HG02840 (cell line): ENCODE results near the gene GPHN.

Experiments
- ATAC-seq: cut with Tn5 transposase; IDR thresholded peaks from one replicate; pipeline ENCODE4 v1.9.1; 2021; ENCODE audit warnings: mild to moderate bottlenecking, moderate library complexity, moderate number of reproducible peaks; ENCODE audit not compliant: unreplicated experiment, low FRiP score

GPHN gene

DNA sequence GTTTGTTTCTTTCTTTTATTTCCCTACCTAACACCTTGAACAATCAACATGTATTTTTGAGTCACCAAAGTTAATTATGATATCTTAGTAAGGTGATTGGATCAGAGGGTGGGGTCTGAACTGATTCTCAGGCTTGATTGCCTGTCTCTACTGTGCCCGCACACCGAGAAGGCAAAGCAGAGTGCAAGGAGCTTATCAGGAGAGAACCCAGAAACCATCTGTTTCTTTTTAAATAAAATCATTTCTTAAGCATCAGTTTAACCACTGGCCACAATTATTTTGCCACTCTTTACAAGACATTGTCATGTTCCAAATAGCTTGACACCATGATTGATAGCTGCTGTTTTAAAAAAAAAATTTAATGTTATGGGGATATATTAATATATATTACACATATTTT, 684.4 kb downstream of the GPHN start:
- ATAC-seq = no peak

- no peak for ATAC-seq
Measured at GRCh38 chr14:67195279-67195678, 687.3 kb downstream of the GPHN start.

GRCh38 chr14:67199016-67199415, 691.1 kb downstream of the GPHN start:
- no peak for ATAC-seq

DNA sequence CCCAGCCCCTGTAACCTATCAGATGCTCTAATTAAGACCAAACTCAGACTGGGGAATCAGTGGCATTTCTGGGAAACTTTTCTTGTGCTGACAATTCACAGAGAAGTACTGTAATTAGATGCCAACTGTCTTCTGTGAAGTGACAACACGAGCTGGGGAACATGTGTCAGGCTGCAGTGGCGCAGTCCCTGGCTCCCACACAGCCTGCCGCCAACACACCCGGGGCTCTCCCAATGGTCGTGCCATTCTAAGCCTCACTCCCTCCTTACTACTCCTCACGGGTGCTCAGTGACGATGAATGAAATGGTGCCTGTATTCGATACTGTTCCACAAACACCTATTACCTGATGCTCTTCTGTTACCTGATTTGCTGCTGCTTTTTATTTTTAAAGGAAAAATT, 699.9 kb downstream of the GPHN start:
- ATAC-seq = no peak

GRCh38 chr14:67218126-67218525, 710.2 kb downstream of the GPHN start:
- ATAC-seq = no peak

GRCh38 chr14:67221248-67221981, 713.5 kb downstream of the GPHN start:
- no peak for ATAC-seq

GRCh38 chr14:67221982-67222328, 714.0 kb downstream of the GPHN start:
- ATAC-seq = no peak

DNA sequence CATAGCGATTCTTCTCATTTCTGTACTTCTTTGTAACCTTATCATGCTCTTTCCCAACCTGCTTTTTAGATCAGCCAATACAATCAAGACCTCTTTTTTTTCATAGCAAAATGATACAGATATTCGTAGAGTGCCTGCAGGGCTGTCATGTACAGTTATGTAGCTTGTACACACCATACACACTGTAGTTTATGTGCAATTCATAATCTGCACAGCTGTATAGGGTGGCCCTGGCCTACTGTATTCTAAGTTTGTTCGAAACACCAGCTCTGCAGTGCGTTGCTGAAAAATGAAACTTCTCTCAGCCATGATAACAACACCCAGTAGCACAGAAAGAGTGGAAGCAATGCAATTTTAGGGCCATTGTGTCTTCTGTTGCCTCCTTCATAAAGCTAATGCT, 717.6 kb downstream of the GPHN start:
- no peak for ATAC-seq

DNA sequence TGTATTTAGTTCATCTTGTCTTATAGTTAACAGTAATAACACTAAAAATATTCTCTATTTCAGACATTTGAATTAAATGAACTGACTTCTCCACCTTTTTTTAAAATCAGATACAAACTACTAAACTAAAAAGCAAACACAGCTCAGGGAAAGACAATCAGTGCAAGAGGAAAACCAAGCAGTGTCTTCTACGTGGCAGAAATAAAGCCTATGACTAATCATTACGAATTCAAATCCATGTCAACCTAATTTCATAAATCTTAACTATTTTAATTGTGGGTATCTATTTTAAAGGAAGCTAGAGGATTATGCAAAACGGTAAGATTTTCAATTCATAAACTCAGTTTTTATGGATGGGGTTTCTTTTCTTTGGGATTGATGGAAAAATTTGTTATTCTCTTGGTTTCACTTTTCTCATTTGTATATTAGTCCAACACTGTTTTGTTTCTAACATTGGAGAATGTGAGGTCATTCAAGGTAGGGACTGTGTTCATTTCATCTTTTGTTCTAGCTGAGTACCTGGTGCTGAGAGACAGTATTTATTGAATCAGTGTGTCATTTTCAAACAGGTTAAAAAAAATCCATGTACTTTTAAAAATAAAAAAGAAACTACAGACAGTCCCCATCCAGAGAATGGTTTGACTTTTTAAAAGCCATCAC, 720.5 kb downstream of the GPHN start:
- no peak for ATAC-seq
